Epithelial cell of proximal tubule (primary cell): ENCODE measurements around the gene PRLR. TPM values are rescaled to one million over a fixed set of nuclear protein-coding genes. Genes with fewer than 3 reads are reported as not detected.
"Not testable (repeated sequence)": the region's sequence is repeated elsewhere in the genome, so short reads cannot be mapped to it uniquely, and the experiment has no call there.

Experiments used
- DNase-seq: peaks from one replicate; pipeline ENCODE4 v3.0.0-alpha.2; 2011; ENCODE audit warnings: low read depth
- H3K4me3 ChIP-seq: 2 replicates; pipeline ENCODE4 v1.5.1; 2011; ENCODE audit warnings: low read depth, mild to moderate bottlenecking, low read length
- CTCF ChIP-seq: conservative IDR thresholded peaks from 2 replicates; pipeline ENCODE4 v1.5.1; 2012; ENCODE audit warnings: low read depth, mild to moderate bottlenecking, low read length
- total RNA-seq: library from RNA; depleted of rRNA; stranded (reverse); fragments of >200 nt; gene quantifications from 2 replicates; pipeline ENCODE4 v1.2.3, GENCODE V29; 2015

Gene PRLR
- total RNA-seq, 1 donor from 2014 or later = 0.35 TPM

GRCh38 chr5:35198686-35199085 lies 31.6 kb downstream of the PRLR start:
- DNase-seq = no peak
- no peak for TF ChIP-seq CTCF
- H3K4me3 ChIP-seq = no peak overlapping the region

- no peak for TF ChIP-seq CTCF
- DNase-seq = no peak
- H3K4me3 ChIP-seq = no peak overlapping the region
These were observed 32.2 kb downstream of the PRLR start for GRCh38 chr5:35198075-35198474.

GRCh38 chr5:35197351-35197750 lies 32.9 kb downstream of the PRLR start:
- DNase-seq = no peak
- no peak for TF ChIP-seq CTCF
- no peak overlapping the region for H3K4me3 ChIP-seq

GRCh38 chr5:35195472-35195852 lies 34.8 kb downstream of the PRLR start:
- no peak for DNase-seq
- no peak for TF ChIP-seq CTCF
- no peak overlapping the region for H3K4me3 ChIP-seq

- TF ChIP-seq CTCF = no peak
- H3K4me3 ChIP-seq = no peak overlapping the region
- DNase-seq = no peak
These were observed 35.4 kb downstream of the PRLR start for GRCh38 chr5:35194635-35195471.

GRCh38 chr5:35192506-35192905 lies 37.8 kb downstream of the PRLR start:
- no peak overlapping the region for H3K4me3 ChIP-seq
- TF ChIP-seq CTCF = no peak
- no peak for DNase-seq

- H3K4me3 ChIP-seq, DNase-seq: not testable (repeated sequence)
These were observed 40.5 kb downstream of the PRLR start for GRCh38 chr5:35189801-35190200.
